ENCODE data around the gene GORAB. TPM values are rescaled to one million over a fixed set of nuclear protein-coding genes. Genes with fewer than 3 reads are reported as not detected.

The GORAB gene
- polyA plus RNA-seq = 10 to 100 TPM in 1 of 4 donors, 1 to 10 TPM in 3; 4.1 to 15.6 (median 6.7) TPM
- long read RNA-seq, donor 1 = 0 reads
- long read RNA-seq, donor 2, partial matches to known transcripts = 0 of 1 reads
- long read RNA-seq, donor 2, other reads (novel, unspliced or antisense) = 0 of 1 reads
- long read RNA-seq, donor 3, partial matches to known transcripts = 0 of 1 reads
- long read RNA-seq, donor 3, other reads (novel, unspliced or antisense) = 0 of 1 reads
- long read RNA-seq, donor 4 = 0 reads
- long read RNA-seq, donor 5 = 0 reads
- long read RNA-seq, donor 6 = 0 reads
- long read RNA-seq, donor 7 = 0 reads
- long read RNA-seq, donor 8 = 0 reads
- long read RNA-seq, donor 9 = 0 reads
- long read RNA-seq, donor 10, partial matches to known transcripts = 0 of 4 reads
- long read RNA-seq, donor 10, other reads (novel, unspliced or antisense) = 0 of 4 reads

GRCh38 chr1:170531758-170532657 lies at the start of gene GORAB:
TSS of gene GORAB (plus strand) at chr1:170532166. CDS start at chr1:170532224, 58 bp downstream.
- WGBS, 3 donors = 0 to 1% (median 1%) methylated on average over 36 of the region's 36 CpGs
- Histone ChIP-seq H3K27me3 (ENCODE audit: control insufficient read depth in 3 of 3, insufficient read depth in 3 of 3, low read length in 3 of 3) (no peaks in the 10 kb centered on the region), H3K36me3 (ENCODE audit: control insufficient read depth in 3 of 3, insufficient read depth in 2 of 3, low read depth in 1 of 3, low read length in 3 of 3) (no peaks in the 10 kb centered on the region), H3K4me3 (ENCODE audit: low read depth in 1 of 3, low read length in 3 of 3) (peak within 1 kb of the TSS; percentile 66 to 98 (median 76)), H3K4me1 (ENCODE audit: control insufficient read depth in 3 of 3, insufficient read depth in 2 of 3, low read depth in 1 of 3, low read length in 2 of 3) (peaks cover 0 to 3% (median 0%) of the 10 kb centered on the region in 3 donors), H3K27ac (ENCODE audit: low read depth in 1 of 3, low read length in 2 of 3) (peak within 1 kb of the TSS; percentile 34 to 98 (median 96)), H3K9me3 (ENCODE audit: control insufficient read depth in 2 of 2, insufficient read depth in 1 of 2, low read depth in 1 of 2, low read length in 1 of 2) (no peaks in the 10 kb centered on the region)
- DNase-seq (peak; percentile 90 to 96), FAIRE-seq (no peak)

DNA sequence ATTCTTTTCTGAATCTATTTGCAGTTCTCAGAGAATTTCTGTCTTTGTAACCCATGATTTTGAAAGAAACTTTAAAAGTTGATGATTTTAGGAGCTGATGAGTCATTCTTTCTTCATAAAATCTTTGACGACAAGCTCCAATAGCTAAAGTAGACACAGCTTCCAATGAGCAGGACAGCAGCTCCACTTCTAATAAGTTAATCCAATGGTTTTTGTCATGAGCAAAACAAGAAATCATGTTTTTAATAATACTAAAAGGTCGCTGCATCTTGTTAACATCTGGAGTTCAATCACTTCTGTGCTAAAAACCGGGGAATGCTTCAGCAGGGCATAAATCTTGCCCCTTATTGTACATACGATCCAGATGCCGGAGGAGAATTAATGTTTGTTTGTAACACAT lies 48.9 kb upstream of the GORAB start:
- Histone ChIP-seq H3K4me1 (ENCODE audit: control insufficient read depth in 3 of 3, insufficient read depth in 2 of 3, low read depth in 1 of 3, low read length in 2 of 3) (no peaks in the 10 kb centered on the region), H3K36me3 (ENCODE audit: control insufficient read depth in 3 of 3, insufficient read depth in 2 of 3, low read depth in 1 of 3, low read length in 3 of 3) (no peaks in the 10 kb centered on the region), H3K27ac (ENCODE audit: low read depth in 1 of 3, low read length in 2 of 3) (no peak overlapping the region), H3K27me3 (ENCODE audit: control insufficient read depth in 3 of 3, insufficient read depth in 3 of 3, low read length in 3 of 3) (no peaks in the 10 kb centered on the region), H3K4me3 (ENCODE audit: low read depth in 1 of 3, low read length in 3 of 3) (no peak overlapping the region), H3K9me3 (ENCODE audit: control insufficient read depth in 2 of 2, insufficient read depth in 1 of 2, low read depth in 1 of 2, low read length in 1 of 2) (no peaks in the 10 kb centered on the region)
- FAIRE-seq = no peak
- DNase-seq = no peak
- WGBS, 3 donors = 65 to 72% (median 68%) methylated on average over 5 of the region's 5 CpGs

DNA sequence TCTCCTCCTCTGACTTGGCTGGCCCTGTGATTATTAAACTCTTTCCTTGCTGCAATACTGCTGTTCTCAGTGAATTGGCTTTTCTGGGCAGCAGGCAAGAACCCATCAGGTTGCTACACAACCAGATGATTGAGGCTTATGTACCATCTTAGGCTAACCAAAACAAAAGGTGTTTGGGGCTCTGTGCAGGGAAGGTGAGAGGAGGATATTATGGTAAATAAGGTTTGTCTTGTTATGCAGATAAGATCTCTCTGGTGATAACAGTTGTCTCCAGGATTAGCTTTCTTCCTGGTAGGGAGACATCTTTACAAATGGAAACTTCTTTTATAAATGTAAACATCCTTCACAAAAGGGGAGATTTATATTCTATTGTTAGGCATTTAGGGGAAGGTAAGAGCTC lies 44.5 kb upstream of the GORAB start:
- FAIRE-seq = no peak
- H3K9me3 ChIP-seq (ENCODE audit: control insufficient read depth in 2 of 2, insufficient read depth in 1 of 2, low read depth in 1 of 2, low read length in 1 of 2) = no peaks in the 10 kb centered on the region
- DNase-seq = no peak
- H3K4me1 ChIP-seq (ENCODE audit: control insufficient read depth in 3 of 3, insufficient read depth in 2 of 3, low read depth in 1 of 3, low read length in 2 of 3) = no peaks in the 10 kb centered on the region
- H3K27ac ChIP-seq (ENCODE audit: low read depth in 1 of 3, low read length in 2 of 3) = no peak overlapping the region
- no peak overlapping the region for H3K4me3 ChIP-seq (ENCODE audit: low read depth in 1 of 3, low read length in 3 of 3)
- no peaks in the 10 kb centered on the region for H3K27me3 ChIP-seq (ENCODE audit: control insufficient read depth in 3 of 3, insufficient read depth in 3 of 3, low read length in 3 of 3)
- H3K36me3 ChIP-seq (ENCODE audit: control insufficient read depth in 3 of 3, insufficient read depth in 2 of 3, low read depth in 1 of 3, low read length in 3 of 3) = no peaks in the 10 kb centered on the region

- Histone ChIP-seq H3K27ac (ENCODE audit: low read depth in 1 of 3, low read length in 2 of 3) (no peak overlapping the region), H3K27me3 (ENCODE audit: control insufficient read depth in 3 of 3, insufficient read depth in 3 of 3, low read length in 3 of 3) (no peaks in the 10 kb centered on the region), H3K36me3 (ENCODE audit: control insufficient read depth in 3 of 3, insufficient read depth in 2 of 3, low read depth in 1 of 3, low read length in 3 of 3) (no peaks in the 10 kb centered on the region), H3K4me1 (ENCODE audit: control insufficient read depth in 3 of 3, insufficient read depth in 2 of 3, low read depth in 1 of 3, low read length in 2 of 3) (peaks cover 0 to 5% (median 0%) of the 10 kb centered on the region in 3 donors), H3K9me3 (ENCODE audit: control insufficient read depth in 2 of 2, insufficient read depth in 1 of 2, low read depth in 1 of 2, low read length in 1 of 2) (no peaks in the 10 kb centered on the region), H3K4me3 (ENCODE audit: low read depth in 1 of 3, low read length in 3 of 3) (no peak overlapping the region)
- FAIRE-seq (no peak), DNase-seq (no peak)
- 36 to 60% (median 47%) methylated on average over 2 of the region's 2 CpGs for WGBS, 3 donors
These were observed 40.7 kb upstream of the GORAB start for GRCh38 chr1:170491291-170491690.

DNA sequence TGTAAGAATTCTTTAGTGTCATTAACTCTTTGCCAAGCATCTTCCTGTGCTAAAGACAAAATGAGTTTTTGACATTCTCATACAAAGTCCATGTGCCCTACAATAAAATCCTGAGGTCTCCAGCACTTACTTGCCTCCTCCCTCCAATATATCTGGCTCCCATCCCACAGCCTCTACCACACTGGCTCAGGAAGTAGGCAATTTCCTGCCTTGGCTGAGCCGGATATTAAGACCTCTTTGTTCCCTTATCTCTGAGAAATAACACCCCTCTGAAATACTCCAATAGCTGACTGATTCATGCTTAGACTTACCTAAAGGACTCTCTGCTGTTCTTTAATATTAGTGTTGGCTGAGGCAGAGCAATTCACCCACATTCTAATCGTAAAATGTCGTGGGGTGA lies 37.6 kb upstream of the GORAB start:
- Histone ChIP-seq H3K9me3 (ENCODE audit: control insufficient read depth in 2 of 2, insufficient read depth in 1 of 2, low read depth in 1 of 2, low read length in 1 of 2) (no peaks in the 10 kb centered on the region), H3K27me3 (ENCODE audit: control insufficient read depth in 3 of 3, insufficient read depth in 3 of 3, low read length in 3 of 3) (no peaks in the 10 kb centered on the region), H3K36me3 (ENCODE audit: control insufficient read depth in 3 of 3, insufficient read depth in 2 of 3, low read depth in 1 of 3, low read length in 3 of 3) (no peaks in the 10 kb centered on the region), H3K4me3 (ENCODE audit: low read depth in 1 of 3, low read length in 3 of 3) (no peak overlapping the region), H3K4me1 (ENCODE audit: control insufficient read depth in 3 of 3, insufficient read depth in 2 of 3, low read depth in 1 of 3, low read length in 2 of 3) (peaks cover 0 to 5% (median 0%) of the 10 kb centered on the region in 3 donors), H3K27ac (ENCODE audit: low read depth in 1 of 3, low read length in 2 of 3) (no peak overlapping the region)
- 6 to 16% (median 6%) methylated on average over 3 of the region's 3 CpGs for WGBS, 3 donors
- no peak for FAIRE-seq
- no peak for DNase-seq

- Histone ChIP-seq H3K27me3 (ENCODE audit: control insufficient read depth in 3 of 3, insufficient read depth in 3 of 3, low read length in 3 of 3) (no peaks in the 10 kb centered on the region), H3K27ac (ENCODE audit: low read depth in 1 of 3, low read length in 2 of 3) (no peak overlapping the region), H3K9me3 (ENCODE audit: control insufficient read depth in 2 of 2, insufficient read depth in 1 of 2, low read depth in 1 of 2, low read length in 1 of 2) (no peaks in the 10 kb centered on the region), H3K4me1 (ENCODE audit: control insufficient read depth in 3 of 3, insufficient read depth in 2 of 3, low read depth in 1 of 3, low read length in 2 of 3) (peaks cover 0 to 5% (median 0%) of the 10 kb centered on the region in 3 donors), H3K4me3 (ENCODE audit: low read depth in 1 of 3, low read length in 3 of 3) (no peak overlapping the region), H3K36me3 (ENCODE audit: control insufficient read depth in 3 of 3, insufficient read depth in 2 of 3, low read depth in 1 of 3, low read length in 3 of 3) (no peaks in the 10 kb centered on the region)
- 64 to 69% (median 66%) methylated on average over 2 of the region's 2 CpGs for WGBS, 3 donors
- no peak for FAIRE-seq
- no peak for DNase-seq
These were observed 37.0 kb upstream of the GORAB start for GRCh38 chr1:170495006-170495405.

- DNase-seq (no peak), FAIRE-seq (no peak)
- Histone ChIP-seq H3K36me3 (ENCODE audit: control insufficient read depth in 3 of 3, insufficient read depth in 2 of 3, low read depth in 1 of 3, low read length in 3 of 3) (no peaks in the 10 kb centered on the region), H3K9me3 (ENCODE audit: control insufficient read depth in 2 of 2, insufficient read depth in 1 of 2, low read depth in 1 of 2, low read length in 1 of 2) (no peaks in the 10 kb centered on the region), H3K27ac (ENCODE audit: low read depth in 1 of 3, low read length in 2 of 3) (no peak overlapping the region), H3K4me1 (ENCODE audit: control insufficient read depth in 3 of 3, insufficient read depth in 2 of 3, low read depth in 1 of 3, low read length in 2 of 3) (peaks cover 0 to 5% (median 0%) of the 10 kb centered on the region in 3 donors), H3K4me3 (ENCODE audit: low read depth in 1 of 3, low read length in 3 of 3) (no peak overlapping the region), H3K27me3 (ENCODE audit: control insufficient read depth in 3 of 3, insufficient read depth in 3 of 3, low read length in 3 of 3) (no peaks in the 10 kb centered on the region)
- WGBS, 3 donors = 30 to 37% (median 33%) methylated on average over 1 of the region's 1 CpG
These were observed 33.1 kb upstream of the GORAB start for GRCh38 chr1:170498876-170499275.

- H3K4me1 ChIP-seq (ENCODE audit: control insufficient read depth in 3 of 3, insufficient read depth in 2 of 3, low read depth in 1 of 3, low read length in 2 of 3) = no peaks in the 10 kb centered on the region
- FAIRE-seq (no peak), DNase-seq (no peak)
- H3K9me3 ChIP-seq (ENCODE audit: control insufficient read depth in 2 of 2, insufficient read depth in 1 of 2, low read depth in 1 of 2, low read length in 1 of 2) = no peaks in the 10 kb centered on the region
- no peaks in the 10 kb centered on the region for H3K27me3 ChIP-seq (ENCODE audit: control insufficient read depth in 3 of 3, insufficient read depth in 3 of 3, low read length in 3 of 3)
- H3K4me3 ChIP-seq (ENCODE audit: low read depth in 1 of 3, low read length in 3 of 3) = no peak overlapping the region
- no peaks in the 10 kb centered on the region for H3K36me3 ChIP-seq (ENCODE audit: control insufficient read depth in 3 of 3, insufficient read depth in 2 of 3, low read depth in 1 of 3, low read length in 3 of 3)
- no peak overlapping the region for H3K27ac ChIP-seq (ENCODE audit: low read depth in 1 of 3, low read length in 2 of 3)
- WGBS, 3 donors = 19 to 31% (median 23%) methylated on average over 1 of the region's 1 CpG
These were observed 28.3 kb upstream of the GORAB start for GRCh38 chr1:170503665-170504064.
